ENCODE measurements around the gene CHP1. TPM values are rescaled to one million over a fixed set of nuclear protein-coding genes. Genes with fewer than 3 reads are reported as not detected.
"Not testable (repeated sequence)": the region's sequence is repeated elsewhere in the genome, so short reads cannot be mapped to it uniquely, and the experiment has no call there.

CHP1 gene
- total RNA-seq, 1 donor from 2014 or later: 89.3 TPM

GRCh38 chr15:41279535-41280283 is 48.6 kb downstream of the CHP1 start:
- Mint-ChIP-seq H3K27me3 (no peaks in the 10 kb centered on the region), H3K36me3 (ENCODE audit: insufficient read depth) (peaks cover 21% of the 10 kb centered on the region)
- TF ChIP-seq, protein P1, sequence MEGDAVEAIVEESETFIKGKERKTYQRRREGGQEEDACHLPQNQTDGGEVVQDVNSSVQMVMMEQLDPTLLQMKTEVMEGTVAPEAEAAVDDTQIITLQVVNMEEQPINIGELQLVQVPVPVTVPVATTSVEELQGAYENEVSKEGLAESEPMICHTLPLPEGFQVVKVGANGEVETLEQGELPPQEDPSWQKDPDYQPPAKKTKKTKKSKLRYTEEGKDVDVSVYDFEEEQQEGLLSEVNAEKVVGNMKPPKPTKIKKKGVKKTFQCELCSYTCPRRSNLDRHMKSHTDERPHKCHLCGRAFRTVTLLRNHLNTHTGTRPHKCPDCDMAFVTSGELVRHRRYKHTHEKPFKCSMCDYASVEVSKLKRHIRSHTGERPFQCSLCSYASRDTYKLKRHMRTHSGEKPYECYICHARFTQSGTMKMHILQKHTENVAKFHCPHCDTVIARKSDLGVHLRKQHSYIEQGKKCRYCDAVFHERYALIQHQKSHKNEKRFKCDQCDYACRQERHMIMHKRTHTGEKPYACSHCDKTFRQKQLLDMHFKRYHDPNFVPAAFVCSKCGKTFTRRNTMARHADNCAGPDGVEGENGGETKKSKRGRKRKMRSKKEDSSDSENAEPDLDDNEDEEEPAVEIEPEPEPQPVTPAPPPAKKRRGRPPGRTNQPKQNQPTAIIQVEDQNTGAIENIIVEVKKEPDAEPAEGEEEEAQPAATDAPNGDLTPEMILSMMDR (IDR thresholded peaks at IDR 0.05; ENCODE audit: unreplicated experiment): no peak

DNA sequence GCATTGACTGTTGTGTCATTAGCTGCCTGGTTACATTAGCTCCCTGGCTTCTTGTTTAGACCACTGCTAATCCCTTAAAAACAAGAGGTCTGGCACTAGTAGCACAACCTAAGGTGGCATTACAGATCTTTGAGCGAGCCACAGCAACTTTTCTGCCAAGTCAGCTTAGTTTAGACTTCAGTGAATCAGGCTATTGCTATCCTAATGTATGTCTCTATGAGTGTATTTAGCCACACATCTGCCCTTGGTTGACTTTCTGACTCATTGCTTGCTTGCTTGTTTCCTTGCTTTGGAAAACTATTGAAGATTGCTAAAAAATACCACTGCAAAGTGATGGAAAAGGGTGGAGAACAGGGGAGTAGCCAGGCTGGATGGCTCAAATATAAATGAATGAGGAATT is 50.2 kb downstream of the CHP1 start:
- Mint-ChIP-seq H3K4me1 (ENCODE audit: low read depth) (peaks cover 14% of the 10 kb centered on the region), H3K36me3 (ENCODE audit: insufficient read depth) (peaks cover 30% of the 10 kb centered on the region), H3K4me3 (ENCODE audit: low read depth) (no peak overlapping the region), H3K27ac (no peak overlapping the region), H3K9me3 (ENCODE audit: low read depth) (no peaks in the 10 kb centered on the region), H3K27me3 (no peaks in the 10 kb centered on the region)
- no peak for DNase-seq (ENCODE audit: low spot score, unreplicated experiment)
- TF ChIP-seq, protein P1 (IDR thresholded peaks at IDR 0.05; ENCODE audit: unreplicated experiment): no peak

More at GRCh38 chr15:41279535-41280283, 48.6 kb downstream of the CHP1 start:
- Mint-ChIP-seq H3K9me3 (ENCODE audit: low read depth) (no peaks in the 10 kb centered on the region), H3K27ac (no peak overlapping the region), H3K4me3 (ENCODE audit: low read depth) (no peak overlapping the region), H3K4me1 (ENCODE audit: low read depth) (peaks cover 3% of the 10 kb centered on the region)
- no peak for DNase-seq (ENCODE audit: low spot score, unreplicated experiment)

DNA sequence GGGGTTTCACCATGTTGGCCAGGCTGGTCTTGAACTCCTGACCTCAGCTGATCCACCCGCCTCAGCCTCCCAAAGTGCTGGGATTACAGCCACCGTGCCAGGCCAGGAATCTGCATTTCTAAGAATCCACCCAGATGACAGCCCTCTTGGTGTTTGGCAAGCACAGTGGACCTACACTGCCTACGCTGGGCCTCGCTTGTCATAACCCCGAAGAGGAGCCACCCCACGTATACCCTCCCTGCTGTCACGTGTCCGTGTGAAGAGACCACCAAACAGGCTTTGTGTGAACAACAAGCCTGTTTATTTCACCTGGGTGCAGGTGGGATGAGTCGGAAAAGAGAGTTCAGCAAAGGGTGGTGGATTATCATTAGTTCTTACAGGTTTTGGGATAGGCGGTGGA is 51.4 kb downstream of the CHP1 start:
- Mint-ChIP-seq H3K27ac (peak overlapping the region; percentile 95), H3K36me3 (ENCODE audit: insufficient read depth) (peaks cover 28% of the 10 kb centered on the region), H3K4me3 (ENCODE audit: low read depth) (peak overlapping the region; percentile 99), H3K4me1 (ENCODE audit: low read depth) (peaks cover 15% of the 10 kb centered on the region)
- DNase-seq (ENCODE audit: low spot score, unreplicated experiment); H3K27me3 Mint-ChIP-seq; H3K9me3 Mint-ChIP-seq (ENCODE audit: low read depth): not testable (repeated sequence)

GRCh38 chr15:41282980-41283652 is 52.0 kb downstream of the CHP1 start:
- Mint-ChIP-seq H3K36me3 (ENCODE audit: insufficient read depth) (peaks cover 29% of the 10 kb centered on the region), H3K4me1 (ENCODE audit: low read depth) (peaks cover 15% of the 10 kb centered on the region), H3K27ac (peak overlapping the region; percentile 95), H3K4me3 (ENCODE audit: low read depth) (peak overlapping the region; percentile 99)
- not testable (repeated sequence) for DNase-seq (ENCODE audit: low spot score, unreplicated experiment); H3K27me3 Mint-ChIP-seq; H3K9me3 Mint-ChIP-seq (ENCODE audit: low read depth)

DNA sequence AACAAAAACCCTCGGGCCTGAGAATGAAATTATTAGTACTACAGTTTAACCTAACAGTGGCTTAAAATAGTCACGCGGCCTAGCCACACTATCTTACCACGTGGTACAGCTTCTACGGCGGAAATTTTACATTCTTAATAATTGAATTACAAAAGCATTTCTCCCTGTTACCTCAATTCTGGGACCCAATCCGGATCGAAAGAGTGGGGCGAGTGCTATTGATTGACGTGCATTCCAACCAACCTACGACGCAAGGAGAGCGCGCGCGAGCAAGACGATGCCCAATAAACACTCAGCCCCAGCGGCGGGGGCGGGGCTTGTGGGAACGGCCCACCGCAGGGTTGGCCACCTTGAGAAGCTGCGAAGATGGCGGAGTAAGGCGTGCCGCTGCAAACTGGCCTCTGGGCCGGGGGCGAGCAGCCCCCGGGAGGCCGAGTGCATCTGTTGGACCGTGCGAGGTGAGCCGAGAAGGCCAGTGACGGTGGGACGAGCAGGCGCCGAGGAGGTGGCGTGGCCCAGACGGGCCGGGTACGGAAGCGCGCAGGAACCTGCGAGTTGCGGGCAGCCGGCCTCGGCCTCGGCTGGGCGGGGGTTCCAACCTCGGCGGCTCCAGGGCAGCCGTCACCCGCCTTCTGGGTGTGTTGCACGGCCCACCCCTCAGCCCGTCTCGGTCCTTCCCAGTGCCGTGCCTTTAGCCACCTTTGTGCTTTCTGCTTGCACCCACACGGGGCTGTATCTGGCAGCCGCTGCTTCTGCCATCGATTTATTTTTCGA is 52.8 kb downstream of the CHP1 start:
- Mint-ChIP-seq H3K9me3 (ENCODE audit: low read depth) (no peaks in the 10 kb centered on the region), H3K4me1 (ENCODE audit: low read depth) (peaks cover 17% of the 10 kb centered on the region), H3K36me3 (ENCODE audit: insufficient read depth) (peaks cover 28% of the 10 kb centered on the region), H3K4me3 (ENCODE audit: low read depth) (peak overlapping the region; percentile 99), H3K27ac (peak overlapping the region; percentile 97), H3K27me3 (no peaks in the 10 kb centered on the region)
- peak; percentile 97 for DNase-seq (ENCODE audit: low spot score, unreplicated experiment)
- TF ChIP-seq, protein P1 (IDR thresholded peaks at IDR 0.05; ENCODE audit: unreplicated experiment): no peak

Data from progenitor cell of endocrine pancreas (in vitro differentiated cells).